GM18508 (cell line): ENCODE measurements around the gene SNAPC2.
"Not testable (repeated sequence)": the region's sequence is repeated elsewhere in the genome, so short reads cannot be mapped to it uniquely, and the experiment has no call there.

ENCODE experiments used
- ATAC-seq: cut with Tn5 transposase; IDR thresholded peaks from one replicate; pipeline ENCODE4 v1.9.1; 2021; ENCODE audit warnings: moderate number of reproducible peaks; ENCODE audit not compliant: insufficient read depth, unreplicated experiment

Gene SNAPC2

GRCh38 chr19:7908078-7908699 lies 11.9 kb upstream of the SNAPC2 start:
- no peak for ATAC-seq

- ATAC-seq = no peak
Observed at GRCh38 chr19:7908742-7909461, 11.2 kb upstream of the SNAPC2 start.

- ATAC-seq = no peak
Observed at GRCh38 chr19:7909471-7910067, 10.6 kb upstream of the SNAPC2 start.

- ATAC-seq = no peak
Observed at GRCh38 chr19:7910321-7911161, 9.6 kb upstream of the SNAPC2 start.

GRCh38 chr19:7911508-7912143 lies 8.5 kb upstream of the SNAPC2 start:
- ATAC-seq = no peak

GRCh38 chr19:7912144-7912696 lies 7.9 kb upstream of the SNAPC2 start:
- ATAC-seq = no peak

- ATAC-seq = no peak
Observed at GRCh38 chr19:7912697-7913564, 7.2 kb upstream of the SNAPC2 start.

GRCh38 chr19:7913652-7914051 lies 6.5 kb upstream of the SNAPC2 start:
- no peak for ATAC-seq

GRCh38 chr19:7914099-7914498 lies 6.0 kb upstream of the SNAPC2 start:
- no peak for ATAC-seq

GRCh38 chr19:7914598-7915045 lies 5.5 kb upstream of the SNAPC2 start, which contains the start of gene TGFBR3L:
Gene TGFBR3L (plus strand): TSS chr19:7914830.
- no peak for ATAC-seq

- ATAC-seq = no peak
Observed at GRCh38 chr19:7915250-7916102, 4.7 kb upstream of the SNAPC2 start.

GRCh38 chr19:7916103-7916954 lies 3.8 kb upstream of the SNAPC2 start:
- ATAC-seq = no peak

- no peak for ATAC-seq
Observed at GRCh38 chr19:7916955-7917266, 3.2 kb upstream of the SNAPC2 start.

GRCh38 chr19:7917267-7918061 lies 2.7 kb upstream of the SNAPC2 start:
- no peak for ATAC-seq

- not testable (repeated sequence) for ATAC-seq
Observed at GRCh38 chr19:7918062-7918614, 2.0 kb upstream of the SNAPC2 start.
